Heart left ventricle (tissue), 13 donors: Measurements from ENCODE around the gene FFAR3.

Experiments
- CTCF ChIP-seq, 12 donors: fragments of 200-600 bp; sonication (generic) in 4 of 12; IDR thresholded peaks; one replicate each; pipeline versions ENCODE4 v1.5.0 to v1.8.0; 2018 to 2022; ENCODE audit warnings: antibody characterized with exemption in 12 of 12, mild to moderate bottlenecking in 5 of 12
- POLR2A ChIP-seq, 2 donors: fragments of 450-650 bp; IDR thresholded peaks; one replicate each; pipeline ENCODE4 v1.6.1; 2017; ENCODE audit warnings: antibody characterized with exemption in 2 of 2, mild to moderate bottlenecking in 2 of 2, moderate library complexity in 2 of 2
- donor health status: ischemic (EF 13 %, LVEDD 7.1; RV severe dilation, severe dysfunction).
- donor health status: DM: no; HTN: yes; CAD: no.
- donor health status: DM: no; HTN: no; CAD: no.
- donor health status: ischemic (EF 25% LVEDD 6.9; RV normal size, moderate dysfunction).
- donor health status: ischemic (EF 25% LVEDD 5.7; RV mildly dilated, moderate dysfunction).
- donor health status: ischemic (EF 35%, LVEDD 5.7; RV mildly dilated, moderate dysfunction).
- donor health status: nonischemic (EF 11% LVEDD 7.7; RV severe dilation, severe dysfunction).
- donor health status: DM: yes; HTN: yes; CAD: no.
- donor health status: PGD.
- donor health status: ischemic (EF 29% LVEDD 5.4; RV normal size, mild dysfunction).
- donor health status: nonischemic (EF 23%, LVEDD 6.1; RV moderate dilation, normal function).

DNA sequence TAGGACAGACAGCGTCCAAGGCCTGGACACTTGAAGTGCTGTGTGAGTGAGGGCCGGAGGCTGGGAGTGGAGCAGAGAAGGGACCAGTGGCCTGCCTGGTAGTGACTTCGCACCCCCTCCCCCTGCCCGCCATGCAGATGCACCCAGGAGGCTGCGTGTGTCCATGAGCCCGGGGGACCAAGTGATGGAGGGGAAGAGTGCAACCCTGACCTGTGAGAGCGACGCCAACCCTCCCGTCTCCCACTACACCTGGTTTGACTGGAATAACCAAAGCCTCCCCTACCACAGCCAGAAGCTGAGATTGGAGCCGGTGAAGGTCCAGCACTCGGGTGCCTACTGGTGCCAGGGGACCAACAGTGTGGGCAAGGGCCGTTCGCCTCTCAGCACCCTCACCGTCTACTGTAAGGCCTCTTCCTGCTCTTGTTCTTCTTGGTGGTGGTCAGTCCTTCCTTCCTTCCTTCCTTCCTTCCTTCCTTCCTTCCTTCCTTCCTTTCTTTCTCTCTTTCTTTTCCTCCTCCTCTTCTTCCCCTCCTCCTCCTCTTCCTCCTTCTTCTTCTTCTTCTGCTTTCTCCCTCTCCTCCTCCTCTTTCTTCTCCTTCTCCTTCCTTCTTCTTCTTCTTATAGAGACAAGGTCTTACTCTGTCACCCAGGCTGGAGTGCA, 16.6 kb upstream of the FFAR3 start:
- no peak for TF ChIP-seq CTCF (IDR thresholded peaks at IDR 0.05)
- no peak for TF ChIP-seq POLR2A (IDR thresholded peaks at IDR 0.05)
